Measurements from ENCODE around the gene SCFD2. TPM values are rescaled to one million over a fixed set of nuclear protein-coding genes. Genes with fewer than 3 reads are reported as not detected.

The SCFD2 gene
- total RNA-seq, 1 experiment from 2014 or later, result 12.4 TPM

DNA sequence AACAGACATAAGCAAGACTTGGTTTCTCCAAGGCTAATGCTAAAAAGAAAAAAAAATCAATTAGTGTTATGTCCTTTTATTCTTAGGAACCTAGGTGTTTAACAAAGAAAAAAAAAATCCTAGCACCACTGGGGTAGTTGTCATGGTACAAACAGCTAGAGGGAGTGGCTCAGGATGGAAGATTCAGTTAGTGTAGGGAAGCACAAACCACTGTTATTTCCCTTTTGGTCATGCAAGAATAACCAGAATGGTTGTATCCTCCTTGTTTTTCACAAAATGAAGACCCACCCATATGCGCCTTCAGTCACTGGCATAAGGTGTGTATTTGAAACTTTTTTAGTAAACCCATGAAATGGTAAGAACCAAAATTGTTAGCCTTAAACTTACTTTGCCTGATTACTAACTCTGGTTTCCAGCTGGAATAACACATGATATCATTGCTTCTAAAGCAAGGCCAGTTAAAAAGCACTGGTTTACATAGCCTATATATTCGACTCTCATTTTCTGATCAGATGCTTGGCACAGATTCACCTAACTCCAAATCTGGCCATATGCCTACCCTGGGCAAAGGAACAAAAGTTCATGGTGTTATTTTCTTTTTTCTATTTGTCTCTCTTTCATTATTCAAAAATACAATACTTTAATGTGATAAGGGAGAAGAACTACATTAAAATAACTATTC, 132.6 kb downstream of the SCFD2 start:
- ChIA-PET CTCF (interaction anchor here (0.7 kb wide), 1 partner anchor 651 kb away, joined by 3 read pairs; no protein-coding TSS in a partner anchor), POLR2A (no interaction called here)
- H3K9me3 Mint-ChIP-seq, result peaks cover 6% of the 10 kb centered on the region; the same call in 1 of the 2 replicates
- no peak overlapping the region for H3K27ac Mint-ChIP-seq
- H3K4me3 Mint-ChIP-seq, result no peak overlapping the region
- no peak for TF ChIP-seq IRF2 (CRISPR knock-in tag; IDR thresholded peaks at IDR 0.05; ENCODE audit: borderline replicate concordance, low read depth)
- TF ChIP-seq, protein P1, sequence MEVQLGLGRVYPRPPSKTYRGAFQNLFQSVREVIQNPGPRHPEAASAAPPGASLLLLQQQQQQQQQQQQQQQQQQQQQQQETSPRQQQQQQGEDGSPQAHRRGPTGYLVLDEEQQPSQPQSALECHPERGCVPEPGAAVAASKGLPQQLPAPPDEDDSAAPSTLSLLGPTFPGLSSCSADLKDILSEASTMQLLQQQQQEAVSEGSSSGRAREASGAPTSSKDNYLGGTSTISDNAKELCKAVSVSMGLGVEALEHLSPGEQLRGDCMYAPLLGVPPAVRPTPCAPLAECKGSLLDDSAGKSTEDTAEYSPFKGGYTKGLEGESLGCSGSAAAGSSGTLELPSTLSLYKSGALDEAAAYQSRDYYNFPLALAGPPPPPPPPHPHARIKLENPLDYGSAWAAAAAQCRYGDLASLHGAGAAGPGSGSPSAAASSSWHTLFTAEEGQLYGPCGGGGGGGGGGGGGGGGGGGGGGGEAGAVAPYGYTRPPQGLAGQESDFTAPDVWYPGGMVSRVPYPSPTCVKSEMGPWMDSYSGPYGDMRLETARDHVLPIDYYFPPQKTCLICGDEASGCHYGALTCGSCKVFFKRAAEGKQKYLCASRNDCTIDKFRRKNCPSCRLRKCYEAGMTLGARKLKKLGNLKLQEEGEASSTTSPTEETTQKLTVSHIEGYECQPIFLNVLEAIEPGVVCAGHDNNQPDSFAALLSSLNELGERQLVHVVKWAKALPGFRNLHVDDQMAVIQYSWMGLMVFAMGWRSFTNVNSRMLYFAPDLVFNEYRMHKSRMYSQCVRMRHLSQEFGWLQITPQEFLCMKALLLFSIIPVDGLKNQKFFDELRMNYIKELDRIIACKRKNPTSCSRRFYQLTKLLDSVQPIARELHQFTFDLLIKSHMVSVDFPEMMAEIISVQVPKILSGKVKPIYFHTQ (CRISPR knock-in tag; IDR thresholded peaks at IDR 0.05), result no peak
- TF ChIP-seq ATF1 (CRISPR knock-in tag; IDR thresholded peaks at IDR 0.05), result no peak
- TF ChIP-seq FOXK1 (CRISPR knock-in tag; IDR thresholded peaks at IDR 0.05), result no peak
- TF ChIP-seq, protein P2, sequence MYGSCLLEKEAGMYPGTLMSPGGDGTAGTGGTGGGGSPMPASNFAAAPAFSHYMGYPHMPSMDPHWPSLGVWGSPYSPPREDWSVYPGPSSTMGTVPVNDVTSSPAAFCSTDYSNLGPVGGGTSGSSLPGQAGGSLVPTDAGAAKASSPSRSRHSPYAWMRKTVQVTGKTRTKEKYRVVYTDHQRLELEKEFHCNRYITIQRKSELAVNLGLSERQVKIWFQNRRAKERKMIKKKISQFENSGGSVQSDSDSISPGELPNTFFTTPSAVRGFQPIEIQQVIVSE (CRISPR knock-in tag; IDR thresholded peaks at IDR 0.05; ENCODE audit: borderline replicate concordance), result no peak
- no peak for TF ChIP-seq PRRX2 (CRISPR knock-in tag; IDR thresholded peaks at IDR 0.05)
- no peak for TF ChIP-seq MLX (CRISPR knock-in tag; IDR thresholded peaks at IDR 0.05)
- TF ChIP-seq ELF4 (CRISPR knock-in tag; IDR thresholded peaks at IDR 0.05; ENCODE audit: low read depth), result no peak
- TF ChIP-seq, protein P3, sequence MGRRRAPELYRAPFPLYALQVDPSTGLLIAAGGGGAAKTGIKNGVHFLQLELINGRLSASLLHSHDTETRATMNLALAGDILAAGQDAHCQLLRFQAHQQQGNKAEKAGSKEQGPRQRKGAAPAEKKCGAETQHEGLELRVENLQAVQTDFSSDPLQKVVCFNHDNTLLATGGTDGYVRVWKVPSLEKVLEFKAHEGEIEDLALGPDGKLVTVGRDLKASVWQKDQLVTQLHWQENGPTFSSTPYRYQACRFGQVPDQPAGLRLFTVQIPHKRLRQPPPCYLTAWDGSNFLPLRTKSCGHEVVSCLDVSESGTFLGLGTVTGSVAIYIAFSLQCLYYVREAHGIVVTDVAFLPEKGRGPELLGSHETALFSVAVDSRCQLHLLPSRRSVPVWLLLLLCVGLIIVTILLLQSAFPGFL (CRISPR knock-in tag; IDR thresholded peaks at IDR 0.05; ENCODE audit: borderline replicate concordance), result no peak
- TF ChIP-seq SP1 (CRISPR knock-in tag; conservative IDR thresholded peaks at IDR 0.05), result no peak
- no peak for TF ChIP-seq SOX15 (CRISPR knock-in tag; IDR thresholded peaks at IDR 0.05)
- TF ChIP-seq JAZF1 (CRISPR knock-in tag; IDR thresholded peaks at IDR 0.05), result no peak
- TF ChIP-seq, protein P4, sequence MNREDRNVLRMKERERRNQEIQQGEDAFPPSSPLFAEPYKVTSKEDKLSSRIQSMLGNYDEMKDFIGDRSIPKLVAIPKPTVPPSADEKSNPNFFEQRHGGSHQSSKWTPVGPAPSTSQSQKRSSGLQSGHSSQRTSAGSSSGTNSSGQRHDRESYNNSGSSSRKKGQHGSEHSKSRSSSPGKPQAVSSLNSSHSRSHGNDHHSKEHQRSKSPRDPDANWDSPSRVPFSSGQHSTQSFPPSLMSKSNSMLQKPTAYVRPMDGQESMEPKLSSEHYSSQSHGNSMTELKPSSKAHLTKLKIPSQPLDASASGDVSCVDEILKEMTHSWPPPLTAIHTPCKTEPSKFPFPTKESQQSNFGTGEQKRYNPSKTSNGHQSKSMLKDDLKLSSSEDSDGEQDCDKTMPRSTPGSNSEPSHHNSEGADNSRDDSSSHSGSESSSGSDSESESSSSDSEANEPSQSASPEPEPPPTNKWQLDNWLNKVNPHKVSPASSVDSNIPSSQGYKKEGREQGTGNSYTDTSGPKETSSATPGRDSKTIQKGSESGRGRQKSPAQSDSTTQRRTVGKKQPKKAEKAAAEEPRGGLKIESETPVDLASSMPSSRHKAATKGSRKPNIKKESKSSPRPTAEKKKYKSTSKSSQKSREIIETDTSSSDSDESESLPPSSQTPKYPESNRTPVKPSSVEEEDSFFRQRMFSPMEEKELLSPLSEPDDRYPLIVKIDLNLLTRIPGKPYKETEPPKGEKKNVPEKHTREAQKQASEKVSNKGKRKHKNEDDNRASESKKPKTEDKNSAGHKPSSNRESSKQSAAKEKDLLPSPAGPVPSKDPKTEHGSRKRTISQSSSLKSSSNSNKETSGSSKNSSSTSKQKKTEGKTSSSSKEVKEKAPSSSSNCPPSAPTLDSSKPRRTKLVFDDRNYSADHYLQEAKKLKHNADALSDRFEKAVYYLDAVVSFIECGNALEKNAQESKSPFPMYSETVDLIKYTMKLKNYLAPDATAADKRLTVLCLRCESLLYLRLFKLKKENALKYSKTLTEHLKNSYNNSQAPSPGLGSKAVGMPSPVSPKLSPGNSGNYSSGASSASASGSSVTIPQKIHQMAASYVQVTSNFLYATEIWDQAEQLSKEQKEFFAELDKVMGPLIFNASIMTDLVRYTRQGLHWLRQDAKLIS (CRISPR knock-in tag; IDR thresholded peaks at IDR 0.05; ENCODE audit: borderline replicate concordance), result no peak
- TF ChIP-seq EMX1 (CRISPR knock-in tag; IDR thresholded peaks at IDR 0.05), result no peak
- ATAC-seq, result no peak
- H3K36me3 Mint-ChIP-seq, result no peaks in the 10 kb centered on the region
- H3K27me3 Mint-ChIP-seq (ENCODE audit: low read depth), result no peaks in the 10 kb centered on the region
- no peak for DNase-seq (ENCODE audit: low spot score)
- H3K4me1 Mint-ChIP-seq, result no peaks in the 10 kb centered on the region

DNA sequence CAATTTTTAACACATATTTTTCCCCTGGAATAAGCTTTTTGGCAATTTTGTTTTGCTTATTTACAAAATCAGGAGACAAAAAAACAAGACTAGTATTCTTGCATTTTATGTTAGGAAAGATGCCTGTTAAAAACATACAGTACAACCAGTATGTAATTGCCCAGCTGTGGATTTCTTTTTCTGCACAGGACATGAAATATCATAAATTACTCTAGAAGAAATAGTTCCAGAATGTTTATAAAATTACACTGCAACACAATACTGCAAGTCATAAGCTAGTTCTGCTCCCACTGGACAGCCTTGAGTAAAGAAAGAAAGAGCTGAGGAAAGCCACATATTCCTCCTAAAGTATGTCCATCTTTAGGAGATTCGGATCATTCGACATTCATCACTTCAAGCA, 133.5 kb downstream of the SCFD2 start:
- Mint-ChIP-seq H3K36me3 (no peaks in the 10 kb centered on the region), H3K4me1 (no peaks in the 10 kb centered on the region), H3K4me3 (no peak overlapping the region), H3K27me3 (ENCODE audit: low read depth) (no peaks in the 10 kb centered on the region), H3K27ac (no peak overlapping the region), H3K9me3 (peaks cover 6% of the 10 kb centered on the region; the same call in 1 of the 2 replicates)
- TF ChIP-seq SMAD3 (CRISPR knock-in tag; IDR thresholded peaks at IDR 0.05; ENCODE audit: borderline replicate concordance) (no peak), JUN (CRISPR knock-in tag; IDR thresholded peaks at IDR 0.05) (no peak), ZNF416 (CRISPR knock-in tag; IDR thresholded peaks at IDR 0.05) (no peak)
- TF ChIP-seq, protein P5, sequence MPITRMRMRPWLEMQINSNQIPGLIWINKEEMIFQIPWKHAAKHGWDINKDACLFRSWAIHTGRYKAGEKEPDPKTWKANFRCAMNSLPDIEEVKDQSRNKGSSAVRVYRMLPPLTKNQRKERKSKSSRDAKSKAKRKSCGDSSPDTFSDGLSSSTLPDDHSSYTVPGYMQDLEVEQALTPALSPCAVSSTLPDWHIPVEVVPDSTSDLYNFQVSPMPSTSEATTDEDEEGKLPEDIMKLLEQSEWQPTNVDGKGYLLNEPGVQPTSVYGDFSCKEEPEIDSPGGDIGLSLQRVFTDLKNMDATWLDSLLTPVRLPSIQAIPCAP (CRISPR knock-in tag; IDR thresholded peaks at IDR 0.05), result no peak
- no peak for DNase-seq (ENCODE audit: low spot score)
- ChIA-PET POLR2A (interaction anchor here (0.7 kb wide), 1 partner anchor 12 kb away, joined by 3 read pairs; no protein-coding TSS in a partner anchor), CTCF (no interaction called here)
- no peak for ATAC-seq

Data from WTC11 (cell line).